ENCODE measurements around the gene ENTPD5.

The ENTPD5 gene

GRCh38 chr14:74018586-74019407 is at the start of gene ENTPD5, which contains the start of gene BBOF1:
Gene ENTPD5, minus strand, starts transcription at chr14:74019288. Its CDS starts 31,186 bp downstream, at chr14:73988102.
Gene BBOF1, plus strand, starts transcription at chr14:74019349. Its CDS starts 130 bp downstream, at chr14:74019479.
- POLR2A ChIA-PET, result interaction anchor here (0.6 to 1.3 kb wide), 8 partner anchors 11 to 375 kb away, joined by 3 to 5 read pairs (median 3); partner anchors contain the start of genes COQ6 and FAM161B
- DNase-seq (ENCODE audit: extremely low spot score), result peak; percentile 94
- TF ChIP-seq FOXM1 (IDR thresholded peaks at IDR 0.05; ENCODE audit: borderline replicate concordance) (peak; percentile 63), PKNOX1 (IDR thresholded peaks at IDR 0.05) (peak; percentile 51), FOXA1 (IDR thresholded peaks at IDR 0.05) (no peak), TARDBP (IDR thresholded peaks at IDR 0.05) (0 out of 2 replicates have a peak, but pooled peaks have one; percentile 29), ELF4 (IDR thresholded peaks at IDR 0.05) (no peak), LEF1 (IDR thresholded peaks at IDR 0.05; ENCODE audit: borderline replicate concordance) (peak; percentile 72; the same call in 1 of the 2 replicates), L3MBTL2 (conservative IDR thresholded peaks at IDR 0.05) (peak; percentile 27; the same call in 1 of the 2 replicates)
- CTCF ChIA-PET, result interaction anchor here (0.5 kb wide), 1 partner anchor 317 kb away, joined by 3 read pairs; no protein-coding TSS in a partner anchor

- ChIA-PET CTCF (interaction anchor here (0.6 kb wide), 1 partner anchor 264 kb away, joined by 3 read pairs; no protein-coding TSS in a partner anchor), POLR2A (no interaction called here)
Observed at GRCh38 chr14:74065746-74066575, 46.9 kb upstream of the ENTPD5 start.

GRCh38 chr14:74064883-74065282 is 45.8 kb upstream of the ENTPD5 start:
- DNase-seq (ENCODE audit: extremely low spot score), result no peak
- POLR2A ChIA-PET, result no interaction called here
- TF ChIP-seq BHLHE40 (IDR thresholded peaks at IDR 0.05; ENCODE audit: borderline replicate concordance), result no peak
- no peak for TF ChIP-seq SP1 (IDR thresholded peaks at IDR 0.05)
- no peak for TF ChIP-seq CTBP1 (IDR thresholded peaks at IDR 0.05; ENCODE audit: borderline replicate concordance)
- no peak for TF ChIP-seq ARNT (IDR thresholded peaks at IDR 0.05)
- no peak for TF ChIP-seq ELF4 (IDR thresholded peaks at IDR 0.05)
- no peak for TF ChIP-seq ZNF384 (IDR thresholded peaks at IDR 0.05)
- TF ChIP-seq PKNOX1 (IDR thresholded peaks at IDR 0.05), result no peak
- no peak for TF ChIP-seq FOXA1 (IDR thresholded peaks at IDR 0.05)
- TF ChIP-seq NFRKB (IDR thresholded peaks at IDR 0.05), result no peak
- TF ChIP-seq SUZ12 (IDR thresholded peaks at IDR 0.05), result no peak
- TF ChIP-seq TARDBP (IDR thresholded peaks at IDR 0.05), result no peak
- no peak for TF ChIP-seq LEF1 (IDR thresholded peaks at IDR 0.05; ENCODE audit: borderline replicate concordance)

More at GRCh38 chr14:74065746-74066575, 46.9 kb upstream of the ENTPD5 start:
- no peak for DNase-seq (ENCODE audit: extremely low spot score)
- TF ChIP-seq FOXK2 (IDR thresholded peaks at IDR 0.05) (no peak), BHLHE40 (IDR thresholded peaks at IDR 0.05; ENCODE audit: borderline replicate concordance) (no peak), FOXM1 (IDR thresholded peaks at IDR 0.05; ENCODE audit: borderline replicate concordance) (no peak)

GRCh38 chr14:74064426-74064825 is 45.3 kb upstream of the ENTPD5 start:
- CTCF ChIA-PET, result no interaction called here
- TF ChIP-seq ARNT (IDR thresholded peaks at IDR 0.05) (no peak), SP1 (IDR thresholded peaks at IDR 0.05) (no peak), FOXM1 (IDR thresholded peaks at IDR 0.05; ENCODE audit: borderline replicate concordance) (no peak), SUZ12 (IDR thresholded peaks at IDR 0.05) (no peak), TARDBP (IDR thresholded peaks at IDR 0.05) (no peak), HDGF (IDR thresholded peaks at IDR 0.05; ENCODE audit: borderline replicate concordance) (no peak), FOXK2 (IDR thresholded peaks at IDR 0.05) (no peak), L3MBTL2 (conservative IDR thresholded peaks at IDR 0.05) (no peak), NFRKB (IDR thresholded peaks at IDR 0.05) (no peak), ZNF384 (IDR thresholded peaks at IDR 0.05) (no peak), LEF1 (IDR thresholded peaks at IDR 0.05; ENCODE audit: borderline replicate concordance) (no peak), CTBP1 (IDR thresholded peaks at IDR 0.05; ENCODE audit: borderline replicate concordance) (no peak), FOXA1 (IDR thresholded peaks at IDR 0.05) (no peak), BHLHE40 (IDR thresholded peaks at IDR 0.05; ENCODE audit: borderline replicate concordance) (no peak)
- no peak for DNase-seq (ENCODE audit: extremely low spot score)
- POLR2A ChIA-PET, result no interaction called here

More at GRCh38 chr14:74064883-74065282, 45.8 kb upstream of the ENTPD5 start:
- CTCF ChIA-PET, result no interaction called here

GRCh38 chr14:74062809-74063150 is 43.7 kb upstream of the ENTPD5 start:
- DNase-seq (ENCODE audit: extremely low spot score), result no peak
- ChIA-PET POLR2A (no interaction called here), CTCF (no interaction called here)
- no peak for TF ChIP-seq SUZ12 (IDR thresholded peaks at IDR 0.05)
- TF ChIP-seq FOXM1 (IDR thresholded peaks at IDR 0.05; ENCODE audit: borderline replicate concordance), result no peak
- TF ChIP-seq ARNT (IDR thresholded peaks at IDR 0.05), result no peak
- TF ChIP-seq NFRKB (IDR thresholded peaks at IDR 0.05), result no peak
- no peak for TF ChIP-seq FOXK2 (IDR thresholded peaks at IDR 0.05)
- TF ChIP-seq TARDBP (IDR thresholded peaks at IDR 0.05), result no peak
- TF ChIP-seq ZNF384 (IDR thresholded peaks at IDR 0.05), result no peak

GRCh38 chr14:74049876-74050495 is 30.9 kb upstream of the ENTPD5 start:
- ChIA-PET CTCF (interaction anchor here (1.1 kb wide), 1 partner anchor 321 kb away, joined by 3 read pairs; no protein-coding TSS in a partner anchor), POLR2A (no interaction called here)
- DNase-seq (ENCODE audit: extremely low spot score), result no peak
- TF ChIP-seq TARDBP (IDR thresholded peaks at IDR 0.05), result no peak
- no peak for TF ChIP-seq ZNF384 (IDR thresholded peaks at IDR 0.05)
- TF ChIP-seq ARNT (IDR thresholded peaks at IDR 0.05), result no peak
- TF ChIP-seq SUZ12 (IDR thresholded peaks at IDR 0.05), result no peak
- no peak for TF ChIP-seq CTBP1 (IDR thresholded peaks at IDR 0.05; ENCODE audit: borderline replicate concordance)
- no peak for TF ChIP-seq BHLHE40 (IDR thresholded peaks at IDR 0.05; ENCODE audit: borderline replicate concordance)
- no peak for TF ChIP-seq PKNOX1 (IDR thresholded peaks at IDR 0.05)
- no peak for TF ChIP-seq ELF4 (IDR thresholded peaks at IDR 0.05)
- no peak for TF ChIP-seq FOXA1 (IDR thresholded peaks at IDR 0.05)
- no peak for TF ChIP-seq LEF1 (IDR thresholded peaks at IDR 0.05; ENCODE audit: borderline replicate concordance)
- TF ChIP-seq SP1 (IDR thresholded peaks at IDR 0.05), result no peak
- TF ChIP-seq FOXM1 (IDR thresholded peaks at IDR 0.05; ENCODE audit: borderline replicate concordance), result no peak
- no peak for TF ChIP-seq L3MBTL2 (conservative IDR thresholded peaks at IDR 0.05)
- TF ChIP-seq HDGF (IDR thresholded peaks at IDR 0.05; ENCODE audit: borderline replicate concordance), result no peak
- no peak for TF ChIP-seq FOXK2 (IDR thresholded peaks at IDR 0.05)

All from HEK293T (cell line).